Measurements from ENCODE around the gene ADAD1.
A peak's percentile ranks its signal among the peaks of the same experiment; 100 is the strongest.

The ADAD1 gene

DNA sequence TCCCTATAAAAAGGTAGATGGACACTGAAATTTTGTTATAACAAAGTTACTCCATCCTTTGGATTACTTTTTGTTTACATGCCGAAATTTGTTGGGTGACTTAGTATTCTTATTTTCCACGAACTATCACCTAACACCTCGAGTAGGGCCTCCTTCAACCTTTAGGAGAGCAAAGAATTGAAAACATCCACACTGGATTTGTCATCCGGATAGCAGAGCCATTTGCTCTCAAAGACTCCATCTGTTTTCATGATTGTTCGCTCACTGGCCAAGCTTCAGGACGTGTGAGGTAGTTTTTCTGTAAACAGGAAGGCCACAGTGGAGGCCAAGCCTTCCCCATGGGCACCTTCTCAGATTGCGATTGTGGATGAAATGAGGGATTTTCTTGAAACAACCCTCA lies at the start of gene ADAD1:
TSS of gene ADAD1 (plus strand) at position 301 of the 400 bp plus-strand sequence. CDS start 1,059 bp downstream, outside the sequence.
- TF ChIP-seq, protein P1, sequence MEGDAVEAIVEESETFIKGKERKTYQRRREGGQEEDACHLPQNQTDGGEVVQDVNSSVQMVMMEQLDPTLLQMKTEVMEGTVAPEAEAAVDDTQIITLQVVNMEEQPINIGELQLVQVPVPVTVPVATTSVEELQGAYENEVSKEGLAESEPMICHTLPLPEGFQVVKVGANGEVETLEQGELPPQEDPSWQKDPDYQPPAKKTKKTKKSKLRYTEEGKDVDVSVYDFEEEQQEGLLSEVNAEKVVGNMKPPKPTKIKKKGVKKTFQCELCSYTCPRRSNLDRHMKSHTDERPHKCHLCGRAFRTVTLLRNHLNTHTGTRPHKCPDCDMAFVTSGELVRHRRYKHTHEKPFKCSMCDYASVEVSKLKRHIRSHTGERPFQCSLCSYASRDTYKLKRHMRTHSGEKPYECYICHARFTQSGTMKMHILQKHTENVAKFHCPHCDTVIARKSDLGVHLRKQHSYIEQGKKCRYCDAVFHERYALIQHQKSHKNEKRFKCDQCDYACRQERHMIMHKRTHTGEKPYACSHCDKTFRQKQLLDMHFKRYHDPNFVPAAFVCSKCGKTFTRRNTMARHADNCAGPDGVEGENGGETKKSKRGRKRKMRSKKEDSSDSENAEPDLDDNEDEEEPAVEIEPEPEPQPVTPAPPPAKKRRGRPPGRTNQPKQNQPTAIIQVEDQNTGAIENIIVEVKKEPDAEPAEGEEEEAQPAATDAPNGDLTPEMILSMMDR (conservative IDR thresholded peaks at IDR 0.05; ENCODE audit: low read depth, low read length), result no peak
- no peak for DNase-seq (ENCODE audit: low read depth)
- H3K4me3 ChIP-seq (ENCODE audit: low read length), result no peak within 1 kb of the TSS

DNA sequence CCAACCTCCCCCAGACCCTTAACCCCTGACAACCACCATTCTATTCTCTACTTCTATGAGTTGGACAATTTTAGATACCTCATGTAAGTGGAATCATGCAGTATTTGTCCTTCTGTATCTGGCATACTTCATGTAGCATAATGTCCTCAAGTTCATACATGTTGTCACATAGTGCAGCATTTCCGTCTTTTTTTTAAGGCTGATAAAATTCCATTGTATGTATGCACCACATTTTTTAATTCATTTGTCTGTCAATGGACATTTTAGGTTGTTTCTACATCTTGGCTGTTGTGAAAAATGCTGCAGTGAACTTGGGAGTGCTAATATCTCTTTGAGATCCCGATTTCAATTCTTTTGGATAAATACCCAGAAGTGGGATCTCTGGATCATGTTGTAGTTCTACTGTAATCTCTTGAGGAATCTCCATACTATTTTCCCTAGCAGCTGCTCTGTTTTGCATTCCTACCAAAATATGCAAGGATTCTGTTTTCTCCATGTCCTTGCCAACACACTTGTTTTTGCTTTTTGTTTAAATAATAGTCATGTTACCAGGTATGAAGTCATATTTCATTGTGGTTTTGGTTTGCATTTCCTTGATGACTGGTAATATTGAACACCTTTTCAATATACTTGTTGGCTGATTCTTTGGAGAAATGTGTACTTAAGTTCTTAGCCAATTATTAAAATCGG lies 48.8 kb upstream of the ADAD1 start:
- no peak overlapping the region for H3K4me3 ChIP-seq (ENCODE audit: low read length)
- DNase-seq (ENCODE audit: low read depth), result peak; percentile 39
- TF ChIP-seq, protein P1 (conservative IDR thresholded peaks at IDR 0.05; ENCODE audit: low read depth, low read length), result no peak

DNA sequence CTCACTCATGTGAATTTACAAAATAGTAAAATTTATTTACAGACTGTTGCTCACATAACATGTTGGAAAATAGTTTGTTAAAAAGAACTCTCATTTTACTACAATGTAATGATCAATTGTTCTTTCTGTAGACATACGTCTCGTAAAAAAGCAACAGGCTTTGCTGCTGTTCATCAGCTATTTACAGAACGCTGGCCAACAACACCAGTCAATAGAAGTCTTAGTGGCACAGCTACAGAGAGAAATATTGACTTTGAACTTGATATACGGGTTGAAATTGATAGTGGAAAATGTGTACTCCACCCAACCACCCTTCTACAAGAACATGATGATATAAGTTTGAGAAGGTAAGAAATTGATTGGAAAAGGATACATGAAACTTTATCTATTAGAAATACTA lies 47.6 kb upstream of the ADAD1 start:
- H3K4me3 ChIP-seq (ENCODE audit: low read length), result no peak overlapping the region
- TF ChIP-seq, protein P1 (conservative IDR thresholded peaks at IDR 0.05; ENCODE audit: low read depth, low read length), result no peak
- DNase-seq (ENCODE audit: low read depth), result no peak

DNA sequence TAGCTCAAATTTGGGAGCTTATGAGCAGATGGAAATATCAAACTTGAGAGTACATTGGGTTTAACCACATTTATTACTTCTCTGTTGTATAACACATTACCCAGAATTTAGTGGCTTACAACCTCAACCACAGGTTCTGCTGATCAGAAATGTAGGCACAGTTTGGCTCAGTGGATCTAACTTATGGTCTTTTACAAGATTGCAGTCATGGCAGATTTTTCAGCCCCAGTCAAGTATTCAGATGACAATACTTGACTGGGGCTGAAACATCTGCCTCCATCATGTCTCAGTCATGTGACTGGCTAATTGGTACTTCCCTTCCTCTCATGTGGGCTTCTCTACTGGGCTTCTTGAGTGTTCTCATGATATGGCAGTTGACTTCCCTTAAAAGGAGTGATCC lies 44.0 kb upstream of the ADAD1 start:
- DNase-seq (ENCODE audit: low read depth), result no peak
- no peak overlapping the region for H3K4me3 ChIP-seq (ENCODE audit: low read length)
- TF ChIP-seq, protein P1 (conservative IDR thresholded peaks at IDR 0.05; ENCODE audit: low read depth, low read length), result no peak

DNA sequence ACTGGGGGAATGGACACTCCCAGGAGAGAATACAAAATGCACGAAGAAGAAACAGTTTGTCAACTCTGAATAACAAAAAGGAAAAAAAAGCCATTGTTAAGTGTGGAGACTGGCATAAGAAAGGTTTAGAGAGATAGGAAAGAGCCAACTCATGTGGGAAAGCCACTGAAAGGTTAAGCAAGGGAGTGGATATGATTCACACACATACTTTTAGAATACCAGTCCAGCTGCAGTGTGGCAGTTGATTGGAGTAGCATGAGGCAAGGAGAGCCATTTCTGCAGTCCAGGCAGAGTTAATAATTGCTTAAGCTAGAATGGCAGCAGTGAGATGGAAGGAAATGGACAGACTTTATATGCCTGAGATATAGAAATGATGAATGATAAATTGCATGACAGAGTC lies 36.9 kb upstream of the ADAD1 start:
- peak; percentile 59 for DNase-seq (ENCODE audit: low read depth)
- H3K4me3 ChIP-seq (ENCODE audit: low read length), result no peak overlapping the region
- TF ChIP-seq, protein P1 (conservative IDR thresholded peaks at IDR 0.05; ENCODE audit: low read depth, low read length), result no peak

DNA sequence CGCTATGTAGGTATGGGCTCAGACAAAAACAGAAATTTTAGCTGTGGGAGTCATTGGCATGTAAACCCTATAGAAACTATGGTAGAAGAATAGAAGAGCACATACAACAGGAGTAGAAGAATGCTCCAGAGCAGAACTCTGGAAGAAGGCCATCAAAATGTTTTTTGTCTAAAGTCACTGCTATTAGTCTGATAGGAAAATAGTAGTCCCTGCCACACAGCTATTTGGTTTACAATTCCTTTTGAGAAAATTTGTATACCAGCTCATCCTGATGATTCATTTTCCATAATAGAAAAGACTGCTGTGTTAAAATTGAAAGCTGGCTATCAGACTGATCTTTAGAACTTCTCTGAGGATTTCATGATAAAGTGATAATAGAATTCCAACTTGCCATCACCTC lies 32.8 kb upstream of the ADAD1 start:
- no peak overlapping the region for H3K4me3 ChIP-seq (ENCODE audit: low read length)
- no peak for DNase-seq (ENCODE audit: low read depth)
- TF ChIP-seq, protein P1 (conservative IDR thresholded peaks at IDR 0.05; ENCODE audit: low read depth, low read length), result no peak

DNA sequence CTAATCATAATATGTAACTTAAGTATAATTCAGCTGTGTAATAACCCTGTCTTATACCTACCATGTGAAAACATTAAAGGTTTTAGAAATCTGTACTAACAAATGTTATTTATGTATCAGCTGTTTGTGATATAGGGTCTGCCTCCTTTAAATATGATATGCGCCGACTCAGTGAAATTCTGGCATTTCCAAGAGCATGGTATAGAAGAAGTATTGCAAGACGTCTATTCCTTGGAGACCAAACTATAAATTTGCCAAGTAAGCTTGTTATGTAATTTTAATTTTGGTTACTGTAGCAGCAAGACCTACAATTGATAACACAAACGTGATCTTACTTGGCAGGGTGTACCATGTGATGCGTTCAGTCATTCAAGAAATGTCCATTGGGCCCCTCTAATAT lies 32.3 kb upstream of the ADAD1 start:
- H3K4me3 ChIP-seq (ENCODE audit: low read length), result no peak overlapping the region
- TF ChIP-seq, protein P1 (conservative IDR thresholded peaks at IDR 0.05; ENCODE audit: low read depth, low read length), result no peak
- DNase-seq (ENCODE audit: low read depth), result no peak
